ENCODE results near the gene CORO2A.

DNA sequence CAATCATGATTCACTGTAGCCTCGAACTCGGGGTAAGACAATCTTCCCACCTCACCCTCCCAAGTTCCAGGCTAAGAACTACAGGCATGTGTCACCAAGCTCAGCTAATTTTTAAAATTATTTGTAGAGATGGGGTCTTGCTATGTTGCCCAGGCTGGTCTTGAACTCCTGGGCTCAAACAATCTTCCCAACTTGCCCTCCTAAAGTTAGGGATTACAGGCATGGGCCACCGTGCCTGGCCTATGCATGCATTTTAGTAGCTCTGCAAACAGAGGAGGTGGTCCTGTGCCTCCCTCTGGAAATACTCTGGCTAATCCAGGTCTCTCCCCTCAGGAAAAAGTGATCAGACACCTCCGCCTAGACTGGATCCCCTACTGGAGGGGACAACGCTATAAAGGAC, 51.9 kb downstream of the CORO2A start:
- TF ChIP-seq, protein P1, sequence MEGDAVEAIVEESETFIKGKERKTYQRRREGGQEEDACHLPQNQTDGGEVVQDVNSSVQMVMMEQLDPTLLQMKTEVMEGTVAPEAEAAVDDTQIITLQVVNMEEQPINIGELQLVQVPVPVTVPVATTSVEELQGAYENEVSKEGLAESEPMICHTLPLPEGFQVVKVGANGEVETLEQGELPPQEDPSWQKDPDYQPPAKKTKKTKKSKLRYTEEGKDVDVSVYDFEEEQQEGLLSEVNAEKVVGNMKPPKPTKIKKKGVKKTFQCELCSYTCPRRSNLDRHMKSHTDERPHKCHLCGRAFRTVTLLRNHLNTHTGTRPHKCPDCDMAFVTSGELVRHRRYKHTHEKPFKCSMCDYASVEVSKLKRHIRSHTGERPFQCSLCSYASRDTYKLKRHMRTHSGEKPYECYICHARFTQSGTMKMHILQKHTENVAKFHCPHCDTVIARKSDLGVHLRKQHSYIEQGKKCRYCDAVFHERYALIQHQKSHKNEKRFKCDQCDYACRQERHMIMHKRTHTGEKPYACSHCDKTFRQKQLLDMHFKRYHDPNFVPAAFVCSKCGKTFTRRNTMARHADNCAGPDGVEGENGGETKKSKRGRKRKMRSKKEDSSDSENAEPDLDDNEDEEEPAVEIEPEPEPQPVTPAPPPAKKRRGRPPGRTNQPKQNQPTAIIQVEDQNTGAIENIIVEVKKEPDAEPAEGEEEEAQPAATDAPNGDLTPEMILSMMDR (IDR thresholded peaks at IDR 0.05; ENCODE audit: control extremely low read depth in 1 of 3, insufficient read depth in 1 of 3, low read depth in 1 of 3, low read length in 3 of 3): no peak
- TF ChIP-seq KDM1A (IDR thresholded peaks at IDR 0.05; ENCODE audit: borderline replicate concordance, low read length) (no peak), RBBP5 (IDR thresholded peaks at IDR 0.05; ENCODE audit: borderline replicate concordance, low read depth, low read length) (no peak), POLR2A (IDR thresholded peaks at IDR 0.05; ENCODE audit: control extremely low read depth in 1 of 2, low read depth in 2 of 2, low read length in 2 of 2) (no peak), EGR1 (IDR thresholded peaks at IDR 0.05; ENCODE audit: borderline replicate concordance, low read depth, low read length) (no peak), POU5F1 (IDR thresholded peaks at IDR 0.05; ENCODE audit: low read depth, low read length) (no peak), RAD21 (IDR thresholded peaks at IDR 0.05 in 1 of 2, conservative IDR thresholded peaks at IDR 0.05 in 1 of 2; ENCODE audit: low read depth in 2 of 2, low read length in 2 of 2) (no peak), KDM5A (IDR thresholded peaks at IDR 0.05; ENCODE audit: low read length) (no peak), RXRA (IDR thresholded peaks at IDR 0.05; ENCODE audit: insufficient read depth, low read depth, low read length) (no peak)
